Measurements from ENCODE around the gene SC5D. TPM values are rescaled to one million over a fixed set of nuclear protein-coding genes. Genes with fewer than 3 reads are reported as not detected.
A peak's percentile ranks its signal among the peaks of the same experiment; 100 is the strongest.

SC5D gene
- total and polyA plus RNA-seq, 2 of the 4 experiments (the other 2 are of a cell fraction), result 21.3 to 21.7 TPM

- no peak overlapping the region for H3K4me3 ChIP-seq (ENCODE audit: insufficient read depth, low read depth, low read length)
- H2BK20ac ChIP-seq (ENCODE audit: low read depth, low read length), result no peak overlapping the region
- no peak overlapping the region for H4K91ac ChIP-seq (ENCODE audit: insufficient read depth, low read depth, low read length)
- H3K27me3 ChIP-seq (ENCODE audit: control insufficient read depth, insufficient read depth, low read length), result no peaks in the 10 kb centered on the region
- H3K79me1 ChIP-seq (ENCODE audit: low read depth in 1 of 2, low read length in 2 of 2), result peaks cover 7 to 14% of the 10 kb centered on the region in 2 experiments; a peak in 3 of 4 replicates
- no peak overlapping the region for H3K4ac ChIP-seq (ENCODE audit: low read depth, low read length)
- H3K27ac ChIP-seq (ENCODE audit: insufficient read depth, low read length), result no peak overlapping the region
- peak; percentile 65 for ATAC-seq (ENCODE audit: low read depth)
- dilution Hi-C loops (cut with HindIII; ENCODE audit: low sequenced_read_pairs, unreplicated experiment), result no loop called here
- TF ChIP-seq MAZ (IDR thresholded peaks at IDR 0.05; ENCODE audit: borderline replicate concordance, low read depth, low read length) (no peak), BHLHE40 (IDR thresholded peaks at IDR 0.05; ENCODE audit: low read depth, low read length) (no peak), MXI1 (IDR thresholded peaks at IDR 0.05; ENCODE audit: borderline replicate concordance, low read depth, low read length) (no peak), CEBPB (IDR thresholded peaks at IDR 0.05; ENCODE audit: low read depth, low read length) (no peak), SMC3 (IDR thresholded peaks at IDR 0.05; ENCODE audit: low read depth, low read length) (no peak), MAFK (IDR thresholded peaks at IDR 0.05; ENCODE audit: low read depth, low read length) (no peak), FOS (IDR thresholded peaks at IDR 0.05; ENCODE audit: low read depth, low read length) (no peak), CTCF (conservative IDR thresholded peaks at IDR 0.05; ENCODE audit: low read depth, low read length) (no peak), RCOR1 (IDR thresholded peaks at IDR 0.05; ENCODE audit: insufficient replicate concordance, low read length) (no peak), ELK1 (IDR thresholded peaks at IDR 0.05; ENCODE audit: borderline replicate concordance, low read depth, low read length) (no peak), NFE2L2 (IDR thresholded peaks at IDR 0.05; ENCODE audit: low read depth, low read length) (no peak), RAD21 (IDR thresholded peaks at IDR 0.05; ENCODE audit: low read length) (no peak), CHD1 (IDR thresholded peaks at IDR 0.05; ENCODE audit: low read depth, low read length) (no peak), POLR2A (IDR thresholded peaks at IDR 0.05; ENCODE audit: low read depth, low read length) (no peak), RFX5 (IDR thresholded peaks at IDR 0.05; ENCODE audit: low read depth, low read length) (no peak), USF2 (IDR thresholded peaks at IDR 0.05; ENCODE audit: low read depth, low read length) (no peak)
- no TSS peak for BruUV-seq (replicated peaks)
- H2BK120ac ChIP-seq (ENCODE audit: low read depth, low read length), result no peak overlapping the region
- no peak overlapping the region for H2BK5ac ChIP-seq (ENCODE audit: low read depth, low read length, poor library complexity, severe bottlenecking)
- H3K56ac ChIP-seq (ENCODE audit: extremely low read depth, insufficient read depth, low read length), result no peak overlapping the region
- H3K4me1 ChIP-seq (ENCODE audit: control insufficient read depth, insufficient read depth, low read length), result no peaks in the 10 kb centered on the region
- ChIA-PET POLR2A (ENCODE audit: unreplicated experiment) (no interaction called here), CTCF (no interaction called here)
- H2AK9ac ChIP-seq (replicated peaks; ENCODE audit: low read depth, low read length, poor library complexity), result no peak overlapping the region
- no peak overlapping the region for H3K4me2 ChIP-seq (ENCODE audit: low read depth, low read length)
- no peak overlapping the region for H4K8ac ChIP-seq (ENCODE audit: low read depth in 2 of 2, low read length in 2 of 2)
- H3K9me1 ChIP-seq (ENCODE audit: insufficient read depth, low read length), result no peaks in the 10 kb centered on the region; the same call in 1 of the 2 replicates
- no peak overlapping the region for H2AK5ac ChIP-seq (ENCODE audit: low read depth, low read length)
- in situ Hi-C loops (cut with MboI; ENCODE audit: low sequenced_read_pairs), result loop anchor here (25.0 kb wide), 2 partner anchors 908 to 1208 kb away; no protein-coding TSS in a partner anchor
- H3K23ac ChIP-seq (ENCODE audit: low read depth, low read length), result no peak overlapping the region
- no peak overlapping the region for H2BK15ac ChIP-seq (ENCODE audit: low read depth, low read length)
- peaks cover 6% of the 10 kb centered on the region for H3K36me3 ChIP-seq (ENCODE audit: control insufficient read depth, insufficient read depth, low read length)
- DNase-seq, result peak; percentile 45
- intact Hi-C loops (cut with micrococcal nuclease), result no loop called here
- H3K9ac ChIP-seq (ENCODE audit: low read depth, low read length), result no peak overlapping the region
- no peak overlapping the region for H4K5ac ChIP-seq (ENCODE audit: low read depth, low read length)
- H3K18ac ChIP-seq (ENCODE audit: low read depth, low read length), result no peak overlapping the region
- WGBS, 2 experiments (ENCODE audit: extremely low coverage in 2 of 2, insufficient read length in 1 of 2), result no CpG with 5 or more reads among the region's 1 CpG
- no peaks in the 10 kb centered on the region for H4K20me1 ChIP-seq (ENCODE audit: insufficient read depth, low read length)
- H3K9me3 ChIP-seq (ENCODE audit: control insufficient read depth, insufficient read depth, low read length), result no peaks in the 10 kb centered on the region
- H2AFZ ChIP-seq (replicated peaks; ENCODE audit: low read length, poor library complexity), result no peak overlapping the region
- H3K14ac ChIP-seq (replicated peaks; ENCODE audit: low read depth, low read length), result no peak overlapping the region
These were observed 12.2 kb downstream of the SC5D start for GRCh38 chr11:121304759-121305158.
